Mammary epithelial cell (primary cell): ENCODE results near the gene RHPN2.

ENCODE experiments used
- CTCF ChIP-seq, 2 donors: IDR thresholded peaks in 1 of 2; conservative IDR thresholded peaks in 1 of 2; 2 replicates each; pipeline ENCODE4 v1.5.1; 2011 to 2012; ENCODE audit warnings: inconsistent platforms in 2 of 2, low read length in 2 of 2, mild to moderate bottlenecking in 2 of 2, control low read depth in 1 of 2, low read depth in 1 of 2; ENCODE audit not compliant: insufficient read depth in 1 of 2; ENCODE audit errors: extremely low read depth in 1 of 2
- EZH2 ChIP-seq: IDR thresholded peaks from 2 replicates; pipeline ENCODE4 v1.6.1; 2012; ENCODE audit warnings: low read length, inconsistent platforms, borderline replicate concordance

- TF ChIP-seq CTCF (conservative IDR thresholded peaks at IDR 0.05 in 1 of 2, IDR thresholded peaks at IDR 0.05 in 1 of 2; ENCODE audit: extremely low read depth in 1 of 2, insufficient read depth in 1 of 2, low read depth in 1 of 2, low read length in 2 of 2), result no peak
- TF ChIP-seq EZH2, result no peak
Observed at GRCh38 chr19:32997716-32998355, 66.9 kb downstream of the RHPN2 start.
